ENCODE data around the gene OR2L13. TPM values are rescaled to one million over a fixed set of nuclear protein-coding genes. Genes with fewer than 3 reads are reported as not detected.

The OR2L13 gene
- total and polyA plus RNA-seq, 2 donors (not counting 3 experiments of a cell fraction or from before 2014, with no cell fraction given), result not detected

DNA sequence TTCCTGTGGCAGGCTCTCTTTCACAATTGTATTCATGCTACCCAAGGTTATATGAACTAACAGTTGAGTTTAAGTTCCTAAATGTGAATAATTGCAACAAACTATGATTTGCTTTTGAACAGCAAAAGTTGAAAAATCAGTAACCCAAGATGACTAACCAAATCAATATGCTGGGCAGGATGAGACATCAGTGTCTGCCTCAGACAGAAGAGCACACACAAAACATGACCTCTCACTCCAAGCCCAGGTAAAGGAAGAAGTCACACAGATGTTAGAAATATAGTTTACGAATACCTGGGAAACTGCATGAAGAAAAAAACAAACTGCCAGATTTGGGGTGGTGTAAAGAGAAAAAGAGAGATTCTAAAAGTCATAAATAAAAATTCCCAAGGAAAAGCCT lies 3.5 kb downstream of the OR2L13 start:
- Histone ChIP-seq H3K27me3 (ENCODE audit: control insufficient read depth in 2 of 2, insufficient read depth in 2 of 2, low read length in 2 of 2) (no peaks in the 10 kb centered on the region), H4K20me1 (replicated peaks; ENCODE audit: control insufficient read depth, extremely low read depth, insufficient read depth, low read length) (no peaks in the 10 kb centered on the region), H3K9me1 (replicated peaks; ENCODE audit: control insufficient read depth, extremely low read depth, insufficient read depth, low read length) (no peaks in the 10 kb centered on the region), H3K4me2 (ENCODE audit: insufficient read depth, low read length) (no peak overlapping the region), H3K36me3 (ENCODE audit: control insufficient read depth in 2 of 2, extremely low read depth in 1 of 2, insufficient read depth in 2 of 2, low read length in 2 of 2) (no peaks in the 10 kb centered on the region), H3K9ac (replicated peaks; ENCODE audit: extremely low read depth, insufficient read depth, low read length) (no peak overlapping the region), H3K4me1 (ENCODE audit: control insufficient read depth, extremely low read depth, insufficient read depth, low read length) (no peaks in the 10 kb centered on the region), H3K9me3 (replicated peaks; ENCODE audit: control insufficient read depth, insufficient read depth, low read length) (peaks cover 2% of the 10 kb centered on the region), H3K27ac (ENCODE audit: insufficient read depth, low read depth, low read length) (no peak overlapping the region), H3K79me2 (ENCODE audit: control insufficient read depth, insufficient read depth, low read length) (no peaks in the 10 kb centered on the region), H2AFZ (ENCODE audit: low read depth, low read length) (no peak overlapping the region), H3K4me3 (replicated peaks in 1 of 3; ENCODE audit: insufficient read depth in 1 of 3, low read depth in 1 of 3, low read length in 3 of 3) (no peak overlapping the region)
- DNase-seq (ENCODE audit: low read depth, low spot score) (no peak), FAIRE-seq (no peak)
- dilution Hi-C loops (cut with MboI; ENCODE audit: extremely low pct_ligation_motif_present, low sequenced_read_pairs) (no loop called here), intact Hi-C loops (cut with micrococcal nuclease) (no loop called here)
- BruUV-seq (replicated peaks), result no TSS peak
- POLR2A ChIA-PET, result no interaction called here
- CTCF ChIA-PET, result no interaction called here
- TF ChIP-seq, protein P1, sequence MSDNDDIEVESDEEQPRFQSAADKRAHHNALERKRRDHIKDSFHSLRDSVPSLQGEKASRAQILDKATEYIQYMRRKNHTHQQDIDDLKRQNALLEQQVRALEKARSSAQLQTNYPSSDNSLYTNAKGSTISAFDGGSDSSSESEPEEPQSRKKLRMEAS (IDR thresholded peaks at IDR 0.05; ENCODE audit: insufficient read depth, insufficient read length), result no peak
- TF ChIP-seq JUN (IDR thresholded peaks at IDR 0.05; ENCODE audit: borderline replicate concordance, insufficient read depth, insufficient read length, low read depth), result no peak

DNA sequence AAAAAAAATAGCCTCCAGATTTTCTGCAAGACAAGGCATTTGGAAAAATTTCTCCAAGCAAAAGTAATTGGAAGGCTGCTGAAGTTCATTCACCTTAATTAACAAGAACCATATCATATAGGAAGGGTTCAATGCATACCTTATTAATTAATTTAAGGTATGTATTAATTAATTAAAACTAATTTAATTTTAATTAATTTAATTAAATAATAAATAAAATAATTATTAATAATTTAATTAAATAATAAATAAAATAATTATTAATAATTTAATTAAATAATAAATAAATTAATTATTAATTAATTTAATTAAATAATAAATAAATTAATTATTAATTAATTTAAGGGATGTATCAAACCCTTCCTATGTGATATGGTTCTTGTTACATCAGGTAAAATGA lies 7.9 kb downstream of the OR2L13 start:
- no peak for FAIRE-seq
- BruUV-seq (replicated peaks), result no TSS peak

More for the DNA sequence above, 7.9 kb downstream of the OR2L13 start:
- Histone ChIP-seq H3K79me2 (ENCODE audit: control insufficient read depth, insufficient read depth, low read length) (no peaks in the 10 kb centered on the region), H3K9me1 (replicated peaks; ENCODE audit: control insufficient read depth, extremely low read depth, insufficient read depth, low read length) (no peaks in the 10 kb centered on the region), H4K20me1 (replicated peaks; ENCODE audit: control insufficient read depth, extremely low read depth, insufficient read depth, low read length) (no peaks in the 10 kb centered on the region), H2AFZ (ENCODE audit: low read depth, low read length) (no peak overlapping the region), H3K4me3 (replicated peaks in 1 of 3; ENCODE audit: insufficient read depth in 1 of 3, low read depth in 1 of 3, low read length in 3 of 3) (no peak overlapping the region), H3K4me2 (ENCODE audit: insufficient read depth, low read length) (no peak overlapping the region), H3K9ac (replicated peaks; ENCODE audit: extremely low read depth, insufficient read depth, low read length) (no peak overlapping the region), H3K4me1 (ENCODE audit: control insufficient read depth, extremely low read depth, insufficient read depth, low read length) (no peaks in the 10 kb centered on the region), H3K27me3 (ENCODE audit: control insufficient read depth in 2 of 2, insufficient read depth in 2 of 2, low read length in 2 of 2) (no peaks in the 10 kb centered on the region), H3K36me3 (ENCODE audit: control insufficient read depth in 2 of 2, extremely low read depth in 1 of 2, insufficient read depth in 2 of 2, low read length in 2 of 2) (no peaks in the 10 kb centered on the region), H3K27ac (ENCODE audit: insufficient read depth, low read depth, low read length) (no peak overlapping the region), H3K9me3 (replicated peaks; ENCODE audit: control insufficient read depth, insufficient read depth, low read length) (no peaks in the 10 kb centered on the region)
- TF ChIP-seq MYC (IDR thresholded peaks at IDR 0.05; ENCODE audit: low read depth, low read length) (no peak), POLR2AphosphoS5 (IDR thresholded peaks at IDR 0.05; ENCODE audit: insufficient read depth, low read depth, low read length) (no peak), GATA2 (IDR thresholded peaks at IDR 0.05; ENCODE audit: insufficient read depth, insufficient read length, low read depth, low read length) (no peak), EZH2 (IDR thresholded peaks at IDR 0.05; ENCODE audit: borderline replicate concordance, low read depth, low read length, severe bottlenecking) (no peak)
- TF ChIP-seq, protein P2, sequence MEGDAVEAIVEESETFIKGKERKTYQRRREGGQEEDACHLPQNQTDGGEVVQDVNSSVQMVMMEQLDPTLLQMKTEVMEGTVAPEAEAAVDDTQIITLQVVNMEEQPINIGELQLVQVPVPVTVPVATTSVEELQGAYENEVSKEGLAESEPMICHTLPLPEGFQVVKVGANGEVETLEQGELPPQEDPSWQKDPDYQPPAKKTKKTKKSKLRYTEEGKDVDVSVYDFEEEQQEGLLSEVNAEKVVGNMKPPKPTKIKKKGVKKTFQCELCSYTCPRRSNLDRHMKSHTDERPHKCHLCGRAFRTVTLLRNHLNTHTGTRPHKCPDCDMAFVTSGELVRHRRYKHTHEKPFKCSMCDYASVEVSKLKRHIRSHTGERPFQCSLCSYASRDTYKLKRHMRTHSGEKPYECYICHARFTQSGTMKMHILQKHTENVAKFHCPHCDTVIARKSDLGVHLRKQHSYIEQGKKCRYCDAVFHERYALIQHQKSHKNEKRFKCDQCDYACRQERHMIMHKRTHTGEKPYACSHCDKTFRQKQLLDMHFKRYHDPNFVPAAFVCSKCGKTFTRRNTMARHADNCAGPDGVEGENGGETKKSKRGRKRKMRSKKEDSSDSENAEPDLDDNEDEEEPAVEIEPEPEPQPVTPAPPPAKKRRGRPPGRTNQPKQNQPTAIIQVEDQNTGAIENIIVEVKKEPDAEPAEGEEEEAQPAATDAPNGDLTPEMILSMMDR (IDR thresholded peaks at IDR 0.05; ENCODE audit: extremely low read depth in 1 of 2, insufficient read depth in 1 of 2, low read depth in 1 of 2, low read length in 2 of 2), result no peak
- TF ChIP-seq, protein P1 (IDR thresholded peaks at IDR 0.05; ENCODE audit: insufficient read depth, insufficient read length), result no peak
- DNase-seq (ENCODE audit: low read depth, low spot score), result no peak
- ChIA-PET CTCF (no interaction called here), POLR2A (no interaction called here)
- intact Hi-C loops (cut with micrococcal nuclease), result no loop called here
- dilution Hi-C loops (cut with MboI; ENCODE audit: extremely low pct_ligation_motif_present, low sequenced_read_pairs), result no loop called here

All from endothelial cell of umbilical vein (primary cell).